NCI-H510A (cell line): ENCODE data around the gene PER2.
"Not testable (repeated sequence)": the region's sequence is repeated elsewhere in the genome, so short reads cannot be mapped to it uniquely, and the experiment has no call there.

Experiments
- DNase-seq: peaks from one replicate; lab custom pipeline; 2025; lab: John Stamatoyannopoulos, UW

The PER2 gene

DNA sequence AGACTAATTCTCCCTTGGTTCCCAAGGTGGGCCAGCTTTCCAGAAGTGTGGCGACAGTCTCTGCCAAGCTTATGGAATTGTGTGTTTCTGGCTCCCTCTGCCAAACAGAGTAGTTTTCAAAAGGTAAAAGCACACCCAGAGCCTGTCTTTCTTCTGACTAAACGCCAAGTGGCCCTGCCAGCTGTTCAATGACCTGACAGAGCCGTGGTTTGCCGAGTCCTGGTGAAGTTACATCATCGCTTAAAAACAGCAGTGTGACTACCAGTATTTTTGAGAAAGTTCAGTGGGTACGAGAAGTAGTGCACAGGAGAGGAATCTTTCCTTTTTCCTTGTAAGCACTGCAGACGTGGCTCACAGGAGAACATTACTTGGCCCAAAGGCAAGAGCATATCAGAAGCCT is 1.9 kb downstream of the PER2 start:
- no peak for DNase-seq

DNA sequence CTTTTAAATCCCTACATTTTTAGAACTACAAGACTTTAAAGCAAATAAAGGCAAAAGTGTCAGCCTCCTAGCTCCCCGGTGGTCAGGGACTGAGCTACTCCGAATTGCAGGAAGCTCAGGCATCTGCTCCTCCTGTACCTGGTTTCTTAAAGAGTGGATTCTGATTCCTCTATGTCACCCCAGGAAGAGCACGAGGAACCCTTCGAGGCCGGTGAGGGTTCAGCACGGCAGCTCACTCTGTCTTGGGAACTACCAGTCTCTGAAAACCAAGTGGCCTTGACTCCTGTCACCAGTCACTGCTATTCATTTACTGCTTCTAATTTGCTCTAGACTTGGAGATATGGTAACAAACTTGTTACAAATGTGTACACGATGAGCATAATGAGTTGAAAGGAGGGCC is 2.3 kb downstream of the PER2 start:
- no peak for DNase-seq

DNA sequence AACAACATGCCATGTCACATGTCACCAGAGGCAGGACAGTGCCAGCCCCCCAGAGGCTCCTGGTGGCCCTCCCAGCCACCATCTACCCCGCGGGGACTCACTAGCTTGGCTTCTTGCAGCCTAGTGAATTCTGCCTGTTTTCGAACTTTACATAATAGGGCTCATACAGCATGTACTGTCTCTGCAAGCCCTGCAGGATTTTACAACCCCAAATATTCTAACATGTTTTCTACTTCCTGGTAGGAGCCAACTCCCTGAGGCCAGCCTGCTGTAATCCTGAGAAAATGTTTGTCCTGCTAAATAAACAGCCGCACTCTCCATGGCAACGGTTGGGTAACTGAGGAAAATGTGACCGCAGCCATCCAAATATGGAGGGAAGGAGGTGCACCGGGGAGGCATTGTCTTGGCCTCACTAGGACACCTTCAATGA is 2.7 kb downstream of the PER2 start:
- DNase-seq: peak; percentile 55

DNA sequence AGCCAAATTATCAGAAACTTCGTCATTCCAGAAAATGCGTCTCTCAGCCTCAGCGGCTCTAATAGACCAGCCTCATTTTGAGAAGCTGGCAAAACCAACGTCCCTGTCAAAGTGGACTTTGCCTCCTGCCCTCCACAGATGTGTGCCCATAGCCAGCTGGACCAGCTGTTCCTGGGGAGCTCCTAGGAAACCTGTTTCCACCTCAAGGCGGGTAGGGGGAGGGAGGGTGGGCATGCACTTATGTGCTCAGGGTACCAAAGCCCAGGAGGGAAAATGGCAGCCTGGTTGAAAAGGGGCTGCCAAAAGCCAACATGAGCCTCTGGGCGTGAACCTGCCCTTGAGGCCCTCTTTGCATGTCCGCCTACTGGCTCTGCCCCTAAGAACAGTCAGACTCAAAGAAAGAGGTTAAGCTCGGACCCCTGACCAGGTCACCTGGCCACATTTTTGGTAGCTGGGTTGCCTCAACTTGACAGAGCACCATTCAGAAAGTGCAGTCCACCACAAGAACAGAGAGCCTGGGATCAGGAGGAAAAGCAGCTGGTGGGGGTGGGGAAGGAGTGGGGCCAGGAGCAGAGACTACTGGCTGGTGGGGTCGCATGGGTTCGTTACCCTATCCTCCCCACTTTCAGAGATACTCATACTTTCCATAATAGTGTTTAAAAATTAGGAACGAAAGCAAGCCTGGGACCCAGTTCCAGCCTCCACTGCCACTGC is 3.5 kb downstream of the PER2 start:
- DNase-seq: no peak

DNA sequence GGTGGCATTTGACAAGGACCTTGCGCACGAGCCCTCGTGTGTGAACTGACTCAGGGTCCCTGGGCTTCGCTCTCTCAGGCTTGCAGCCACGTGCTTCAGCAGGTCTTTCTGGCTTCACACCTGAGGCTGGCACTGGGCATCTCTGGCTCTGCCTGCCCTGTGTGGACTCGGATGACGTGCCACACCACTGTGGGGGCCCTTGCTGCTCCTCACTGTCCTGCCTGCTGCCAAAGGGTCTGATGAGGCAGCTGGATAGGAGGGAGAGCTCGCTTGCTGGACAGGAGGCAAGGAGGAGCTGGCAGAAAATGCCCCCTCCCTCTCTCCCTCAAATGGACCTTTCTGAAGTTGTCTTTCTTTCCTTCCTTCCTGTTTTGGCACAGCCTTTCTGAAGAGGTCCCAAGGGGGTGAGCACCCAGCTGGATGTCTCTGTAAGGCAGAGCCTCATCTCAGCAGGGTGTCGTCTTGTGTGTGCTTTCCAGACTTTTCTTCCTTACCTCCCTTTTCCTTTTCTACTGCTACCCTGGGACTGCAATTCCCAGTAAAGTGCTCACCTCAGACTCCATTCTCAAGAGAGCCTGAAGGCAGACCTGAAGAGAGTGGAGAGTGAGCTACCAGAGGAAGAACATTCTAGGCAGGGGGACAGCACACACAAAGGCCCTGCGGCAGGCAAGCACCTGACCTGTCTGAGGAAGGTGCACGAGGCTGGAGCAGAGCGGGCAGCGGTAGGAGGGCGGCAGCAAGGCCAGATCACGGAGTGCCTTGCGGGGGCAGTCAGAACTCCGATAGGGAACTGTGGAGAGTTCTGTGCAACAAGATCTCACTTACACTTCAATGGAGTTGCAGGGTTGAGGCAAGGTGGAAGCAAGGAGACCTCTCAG is 5.3 kb downstream of the PER2 start:
- DNase-seq: no peak

DNA sequence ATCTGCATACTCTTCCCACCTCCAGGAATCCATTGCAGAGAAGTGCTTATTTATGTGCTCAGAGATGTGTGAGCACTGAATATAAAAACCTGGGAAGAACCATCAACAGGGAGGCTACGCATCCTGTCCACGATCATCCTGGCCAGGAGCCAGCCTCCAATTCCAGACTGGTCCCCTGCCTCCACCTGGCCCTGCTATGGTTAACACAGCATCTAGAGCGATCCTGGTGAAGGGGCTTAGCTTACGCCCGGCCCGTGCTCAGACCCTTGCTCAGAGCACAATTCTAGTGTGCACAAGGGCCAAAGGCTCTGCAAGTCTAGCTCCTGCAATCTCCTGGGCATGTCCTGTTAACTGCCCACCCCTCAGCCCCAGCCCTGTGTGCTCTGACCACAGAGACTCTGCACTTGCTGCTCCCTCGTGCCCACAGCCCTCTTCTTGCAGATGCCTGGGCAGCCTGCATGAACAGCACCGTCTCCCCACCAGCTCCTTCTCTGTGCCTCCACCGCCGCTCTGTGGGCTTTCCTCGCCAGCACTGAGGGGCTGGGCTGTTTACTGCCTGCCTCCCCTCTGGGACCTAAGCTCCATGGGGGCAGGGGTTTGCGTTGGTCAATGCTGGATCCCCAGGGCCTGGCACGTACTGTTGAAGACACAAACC is 6.5 kb downstream of the PER2 start:
- no peak for DNase-seq

DNA sequence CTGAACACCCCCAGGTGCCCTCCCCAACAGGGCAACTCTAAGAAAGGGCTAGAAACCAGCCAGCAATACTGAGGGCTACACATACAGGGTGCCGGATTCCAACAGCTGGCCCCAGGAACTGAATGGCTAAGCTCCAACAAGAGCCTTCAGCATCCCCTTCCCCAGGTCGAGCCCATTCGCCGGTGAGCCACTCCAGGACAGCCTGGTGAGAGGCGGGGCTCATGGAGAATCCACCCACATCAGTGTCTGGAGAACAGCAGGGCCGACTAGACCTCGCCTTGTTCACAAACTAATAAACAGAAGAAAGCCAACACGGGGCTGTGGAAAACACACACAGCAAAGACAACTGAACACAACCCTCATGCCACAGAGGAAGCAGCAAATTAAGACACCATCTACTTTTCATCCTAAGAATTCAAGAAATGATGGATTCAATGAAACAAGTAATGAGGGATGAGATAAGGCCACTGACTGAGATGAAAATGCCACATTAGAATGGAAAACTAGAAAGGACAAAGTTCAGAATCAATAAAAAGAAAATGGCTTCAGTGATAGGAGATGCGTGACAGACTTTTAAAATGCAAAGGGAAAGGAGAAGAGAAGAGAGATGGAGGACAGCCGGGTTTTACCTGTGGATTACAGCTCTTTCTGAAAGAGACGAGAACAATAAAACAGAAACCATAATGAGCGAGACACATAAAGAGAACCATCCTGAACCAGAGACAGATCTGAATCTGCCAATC is 8.2 kb downstream of the PER2 start:
- no peak for DNase-seq

DNA sequence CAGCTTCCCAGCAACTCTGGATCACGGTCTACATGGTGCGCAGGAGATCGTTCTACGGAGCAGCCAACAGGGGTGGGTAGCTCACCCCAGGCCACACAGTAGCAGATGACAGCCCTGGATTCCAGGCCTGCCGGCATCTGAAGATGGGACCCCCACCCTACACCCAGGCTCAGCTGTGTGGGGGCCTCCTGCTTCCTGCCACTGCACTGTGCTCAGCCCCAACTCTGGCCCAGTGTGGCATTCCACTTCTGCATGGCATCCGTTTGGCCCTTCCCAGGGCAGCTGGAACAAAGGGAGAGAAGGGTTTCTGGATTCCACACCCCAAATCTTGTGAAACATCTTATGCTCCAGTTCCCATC is 9.1 kb downstream of the PER2 start:
- DNase-seq: no peak

DNA sequence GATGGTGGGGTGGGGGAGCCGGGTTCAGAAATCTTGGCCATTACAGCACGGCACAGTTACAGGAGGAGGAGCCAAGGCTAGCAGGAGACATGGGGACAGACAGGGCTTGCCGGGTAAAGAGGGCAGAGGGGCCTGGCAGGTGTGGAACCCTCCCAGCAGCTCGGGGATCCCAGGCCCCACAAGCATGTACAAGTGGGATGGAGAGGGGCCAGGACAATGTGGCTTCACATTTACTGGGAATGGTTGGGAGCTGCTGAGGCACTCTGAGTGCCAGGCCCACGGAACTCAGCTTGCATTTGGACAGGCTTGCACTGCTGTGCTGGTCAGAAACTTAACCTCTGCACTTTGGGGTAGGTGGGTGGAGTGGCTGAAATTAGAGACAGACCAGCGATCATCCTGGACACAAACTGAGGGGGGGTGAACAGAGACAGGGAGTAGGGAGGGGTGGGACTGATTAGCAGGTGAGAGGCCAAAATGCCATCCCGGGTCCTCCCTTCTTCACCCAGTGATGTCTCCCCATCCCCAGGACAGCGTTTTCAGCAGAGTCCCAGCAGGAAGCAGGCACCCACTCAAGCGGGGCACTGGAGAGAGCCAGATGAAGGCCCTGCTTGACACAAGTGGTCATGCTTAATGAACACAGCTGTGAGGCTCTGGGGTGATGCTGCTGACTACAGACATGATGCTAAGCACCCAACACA is 9.6 kb downstream of the PER2 start:
- peak; percentile 78 for DNase-seq

DNA sequence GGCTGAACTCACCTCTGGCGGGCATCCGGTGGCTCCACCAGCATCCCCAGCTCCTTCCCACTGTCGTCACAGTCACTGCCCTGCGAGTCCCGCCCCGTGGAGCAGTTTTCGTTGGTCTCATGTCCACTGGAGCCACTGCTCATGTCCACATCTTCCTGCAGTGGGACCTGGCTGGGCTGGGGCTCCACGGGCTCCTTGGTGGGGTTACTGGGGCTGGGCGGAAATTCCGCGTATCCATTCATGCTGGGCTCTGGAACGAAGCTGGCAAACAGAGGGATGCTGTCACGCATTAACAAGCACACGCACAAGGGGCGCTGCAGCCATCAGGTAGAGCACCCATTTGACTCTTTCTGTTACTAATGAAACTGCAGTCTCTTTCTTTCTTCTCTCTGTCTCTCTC is 10.7 kb downstream of the PER2 start:
- DNase-seq: no peak

DNA sequence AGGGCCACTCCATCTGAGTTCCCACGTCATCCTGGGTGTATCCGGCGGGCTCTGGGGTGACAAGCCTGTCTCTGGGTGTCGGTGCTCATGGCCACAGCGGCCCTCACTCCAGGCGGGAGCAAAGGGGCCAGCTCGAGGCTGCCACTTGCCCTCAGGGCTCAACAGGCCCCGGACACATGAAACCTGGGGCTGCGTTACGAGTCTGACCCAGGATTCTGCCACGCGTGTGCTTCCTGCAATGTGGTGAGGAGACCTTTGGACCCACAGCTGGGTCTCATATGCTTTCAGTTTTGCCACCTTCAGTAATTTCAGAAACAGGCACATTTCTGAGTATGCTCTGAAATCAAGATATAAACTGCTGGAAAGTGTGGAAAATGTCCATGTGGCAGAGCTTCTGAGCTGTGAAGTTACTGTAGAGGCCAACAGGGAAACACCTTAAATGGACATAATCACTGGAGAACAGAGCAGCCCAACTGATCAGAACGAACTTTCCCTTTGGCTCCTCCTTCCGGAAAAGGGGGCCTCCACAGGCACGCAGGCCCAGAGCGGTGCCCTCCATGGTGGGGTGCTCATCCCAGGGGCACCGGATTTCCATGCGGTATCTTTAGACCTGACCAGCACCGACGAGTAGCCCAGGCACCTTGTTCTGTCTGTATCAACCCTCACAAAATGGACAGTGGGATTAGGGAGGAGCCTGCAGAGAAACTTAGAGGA is 14.1 kb downstream of the PER2 start:
- DNase-seq: no peak

DNA sequence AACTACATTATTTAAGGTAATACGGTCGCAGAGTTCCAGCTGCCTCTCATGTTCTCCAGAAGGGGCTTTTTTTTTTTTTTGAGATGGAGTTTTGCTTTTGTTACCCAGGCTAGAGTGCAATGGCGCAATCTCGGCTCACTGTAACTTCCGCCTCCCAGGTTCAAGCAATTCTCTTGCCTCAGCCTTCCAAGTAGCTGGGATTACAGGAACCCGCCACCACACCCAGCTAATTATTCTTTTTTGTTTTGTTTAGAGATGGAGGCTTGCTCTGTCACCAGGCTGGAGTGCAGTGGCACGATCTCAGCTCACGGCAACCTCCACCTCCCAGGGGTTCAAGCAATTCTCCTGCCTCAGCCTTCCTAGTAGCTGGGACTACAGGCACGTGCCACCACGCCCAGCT is 15.0 kb downstream of the PER2 start:
- not testable (repeated sequence) for DNase-seq

DNA sequence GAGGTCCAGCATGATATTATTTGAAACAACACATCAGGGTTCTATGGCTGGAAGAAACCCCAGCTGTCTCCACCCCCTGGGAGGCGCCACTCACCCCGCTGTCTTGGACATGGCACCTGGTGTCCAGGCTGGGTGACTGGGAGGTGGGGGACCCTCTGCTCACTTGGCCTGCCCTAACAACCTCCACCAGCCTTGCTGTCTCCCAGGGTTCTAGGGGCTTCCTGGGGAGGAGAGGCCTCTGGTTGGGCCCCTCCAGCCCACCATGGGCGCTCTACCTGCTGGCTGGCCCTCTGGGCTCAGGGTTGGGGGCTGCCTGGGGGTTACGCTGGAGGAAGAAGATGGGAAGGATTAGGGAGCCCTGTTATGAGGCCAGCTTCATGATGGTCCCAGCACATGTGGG is 16.3 kb downstream of the PER2 start:
- no peak for DNase-seq

DNA sequence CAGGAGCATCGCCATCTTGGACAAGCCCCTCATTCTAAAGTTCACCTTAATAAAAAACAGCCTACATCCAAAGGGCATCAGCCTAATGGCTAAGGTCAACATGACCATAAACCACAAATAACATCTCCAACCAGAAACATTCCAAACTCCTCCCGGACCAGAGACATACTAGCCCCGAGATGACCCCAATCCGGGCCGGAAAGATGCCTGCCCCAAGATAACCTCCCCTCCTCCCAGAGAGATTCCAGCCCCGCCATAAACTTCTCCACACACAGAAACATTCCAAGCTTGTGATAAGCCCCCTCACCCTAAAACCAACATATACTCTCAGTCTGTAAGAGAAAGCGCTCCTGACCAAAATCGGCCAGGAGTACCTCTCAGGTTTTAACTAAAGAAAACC is 16.7 kb downstream of the PER2 start:
- not testable (repeated sequence) for DNase-seq

DNA sequence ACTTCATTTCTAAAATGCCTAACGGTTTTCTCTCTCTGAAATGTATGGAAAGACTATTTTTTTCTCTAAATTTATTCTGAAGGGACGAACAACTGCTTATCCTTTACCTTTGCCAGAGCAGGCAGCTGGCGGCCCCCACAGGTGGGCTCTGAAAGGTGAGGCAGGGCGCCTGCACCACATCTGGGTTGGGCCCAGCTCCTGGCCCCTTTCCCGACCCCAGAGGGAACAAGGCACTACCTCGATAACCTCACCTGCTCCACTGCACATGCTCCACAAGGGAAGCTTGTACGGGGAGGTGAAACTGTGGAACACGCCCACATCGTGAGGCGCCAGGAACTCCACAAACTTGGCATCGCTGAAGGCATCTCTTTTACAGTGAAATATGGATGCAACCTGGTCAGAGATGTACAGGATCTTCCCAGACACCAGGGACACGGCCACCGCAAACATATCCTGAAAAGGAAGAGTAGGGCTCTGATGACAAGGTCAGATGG is 17.3 kb downstream of the PER2 start:
- DNase-seq: no peak

DNA sequence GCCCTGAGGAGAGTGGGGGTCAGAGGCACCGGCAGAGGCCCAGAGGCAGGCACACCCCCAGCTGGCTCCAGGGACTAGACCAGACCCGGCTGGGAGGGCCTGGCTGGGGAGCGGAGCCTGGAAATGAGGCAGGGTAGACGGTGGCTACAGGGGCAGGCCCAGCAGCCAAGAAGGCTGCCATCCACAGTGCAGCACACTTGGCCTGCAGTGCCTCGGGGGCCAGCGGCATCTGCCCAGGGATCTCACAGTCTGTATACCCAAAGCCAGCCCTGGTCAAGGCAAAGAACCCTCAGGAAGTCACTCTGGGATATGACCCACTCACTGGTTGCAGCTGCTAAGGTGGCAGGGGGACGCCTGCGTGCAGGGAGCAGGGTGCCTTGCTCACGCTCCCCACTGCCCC is 17.8 kb downstream of the PER2 start:
- no peak for DNase-seq

DNA sequence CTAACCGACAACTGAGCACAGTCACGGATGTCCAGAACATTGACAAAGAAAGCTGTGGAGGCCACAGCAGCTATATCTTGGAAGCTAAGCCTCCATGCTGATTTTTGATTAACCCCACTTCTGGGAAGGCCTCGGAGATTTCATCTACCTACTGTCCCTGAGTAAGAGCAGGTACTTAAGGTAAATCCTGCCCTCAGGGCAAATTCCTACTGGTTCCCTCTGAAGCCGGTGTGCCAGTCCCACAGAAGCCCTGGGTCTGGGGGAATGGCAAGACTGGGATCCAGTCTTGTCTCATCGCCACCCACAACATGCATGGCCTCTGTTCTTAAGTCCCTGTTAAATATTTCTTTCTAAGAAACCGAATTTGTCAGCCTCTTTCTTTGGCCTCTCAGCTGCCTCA is 18.7 kb downstream of the PER2 start:
- no peak for DNase-seq

DNA sequence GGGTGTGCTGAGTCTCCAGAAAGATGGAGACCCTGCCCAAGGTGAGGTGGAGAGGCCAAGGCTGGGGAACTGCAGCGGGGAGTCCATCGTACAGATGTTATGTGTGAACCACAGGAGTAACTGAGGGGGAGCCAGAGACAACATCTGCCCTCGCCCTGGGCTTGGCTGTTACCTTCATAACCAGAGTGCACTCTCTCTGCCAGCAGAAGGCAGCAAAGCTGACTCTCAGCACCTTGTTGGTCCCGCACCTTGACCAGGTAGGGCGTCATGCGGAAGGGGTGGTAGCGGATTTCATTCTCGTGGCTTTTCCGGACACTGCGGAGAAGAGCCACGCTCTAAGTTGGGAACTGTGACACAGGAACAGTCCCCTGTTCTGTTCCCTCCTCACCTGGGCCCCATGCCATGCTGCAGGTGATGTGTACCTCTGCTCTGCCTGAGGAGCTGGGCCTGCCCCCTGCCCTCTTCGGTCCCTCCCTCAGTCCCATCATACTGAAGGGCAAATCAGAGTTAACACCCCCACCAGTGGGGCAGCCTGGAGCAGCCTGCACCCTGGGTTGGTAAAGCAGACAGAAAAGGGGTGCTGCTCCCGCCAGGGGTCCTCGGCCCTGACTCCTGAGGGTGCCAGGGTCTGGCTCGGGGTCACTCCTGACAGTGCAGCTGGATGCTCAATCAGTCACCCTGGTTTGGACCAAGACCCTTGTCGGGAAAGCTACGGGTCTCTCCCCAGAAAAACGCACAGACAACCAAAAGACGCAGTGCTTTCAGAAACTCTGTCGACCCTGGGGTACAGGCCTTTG is 20.3 kb downstream of the PER2 start:
- no peak for DNase-seq

DNA sequence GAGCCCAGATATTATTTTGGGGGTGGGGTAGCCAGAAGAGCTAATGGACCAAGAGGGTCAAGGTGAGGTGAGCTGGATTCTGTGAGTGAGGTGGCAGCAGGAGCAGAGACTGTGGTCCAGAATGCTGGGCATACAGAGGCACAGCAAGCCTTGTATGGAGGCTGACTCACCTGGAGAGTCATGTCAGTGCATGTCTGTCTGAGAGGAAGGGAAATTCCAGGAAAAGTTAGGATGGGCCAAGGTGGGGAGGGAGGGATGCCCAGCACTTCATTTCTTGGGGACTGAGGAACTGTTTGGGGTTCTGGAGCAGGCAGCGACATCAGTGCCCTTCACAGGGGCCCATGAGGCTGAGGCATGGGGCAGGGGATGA is 21.1 kb downstream of the PER2 start:
- DNase-seq: no peak

DNA sequence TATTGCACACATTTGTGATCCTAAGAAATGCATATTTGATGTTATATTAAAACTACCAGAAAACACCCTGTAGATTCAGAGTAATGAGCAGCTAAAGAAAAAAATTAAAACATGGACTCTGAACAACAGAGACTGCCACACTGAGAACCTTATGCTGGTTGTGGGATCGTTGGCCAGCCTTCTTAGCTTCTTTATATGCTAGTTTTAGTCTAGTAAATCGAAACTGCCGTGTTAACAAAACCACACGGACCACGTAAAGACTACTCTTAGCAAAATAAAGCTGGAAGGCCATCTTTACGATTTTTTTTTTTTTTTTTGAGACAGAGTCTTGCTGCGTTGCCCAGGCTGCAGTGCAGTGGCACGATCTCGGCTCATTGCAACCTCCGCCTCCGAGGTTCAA is 22.8 kb downstream of the PER2 start:
- DNase-seq: no peak
